MCF 10A (cell line): ENCODE data around the gene GLDC. TPM values are rescaled to one million over a fixed set of nuclear protein-coding genes. Genes with fewer than 3 reads are reported as not detected.

ENCODE experiments used
- BruUV-seq: library from RNA; stranded (reverse); fragments of 400-500 nt; replicated peaks from 2 replicates; lab custom pipeline; 2021; lab: Mats Ljungman, UMichigan
- CTCF ChIA-PET: fragments of 300-600 bp; sonication (Branson Sonifier 250); formaldehyde crosslinking; extraction: SDS; loops from one replicate; lab custom pipeline; 2021; ENCODE audit warnings: antibody characterized with exemption, inconsistent platforms; lab: Yijun Ruan, JAX
- POLR2A ChIA-PET: fragments of 300-600, 350-650 bp; sonication (Branson Sonifier 250); formaldehyde crosslinking; extraction: SDS; loops from one replicate; lab custom pipeline; 2020; ENCODE audit warnings: antibody characterized with exemption, inconsistent platforms; lab: Yijun Ruan, JAX
- DNase-seq: peaks from one replicate; pipeline ENCODE4 v3.0.0-alpha.2; 2018; ENCODE audit not compliant: unreplicated experiment
- H3K27ac Mint-ChIP-seq: one replicate; pipeline ENCODE4 v1.8.0; 2022; ENCODE audit warnings: mild to moderate bottlenecking, low read depth, mixed read lengths; ENCODE audit not compliant: unreplicated experiment
- H3K27me3 Mint-ChIP-seq: one replicate; pipeline ENCODE4 v1.8.0; 2022; ENCODE audit warnings: mixed read lengths; ENCODE audit not compliant: insufficient read depth, unreplicated experiment
- H3K36me3 Mint-ChIP-seq: one replicate; pipeline ENCODE4 v1.8.0; 2022; ENCODE audit warnings: mild to moderate bottlenecking, moderate library complexity, mixed read lengths; ENCODE audit not compliant: insufficient read depth, unreplicated experiment
- H3K4me1 Mint-ChIP-seq: one replicate; pipeline ENCODE4 v1.8.0; 2022; ENCODE audit warnings: mixed read lengths; ENCODE audit not compliant: insufficient read depth, unreplicated experiment
- H3K4me3 Mint-ChIP-seq: one replicate; pipeline ENCODE4 v1.8.0; 2022; ENCODE audit warnings: mild to moderate bottlenecking, moderate library complexity, mixed read lengths; ENCODE audit not compliant: unreplicated experiment
- H3K9me3 Mint-ChIP-seq: one replicate; pipeline ENCODE4 v1.8.0; 2022; ENCODE audit warnings: mixed read lengths; ENCODE audit not compliant: unreplicated experiment
- CTCF ChIP-seq: fragments of 200-600 bp; IDR thresholded peaks from one replicate; pipeline ENCODE4 v1.8.0; 2022; ENCODE audit warnings: antibody characterized with exemption, mild to moderate bottlenecking; ENCODE audit not compliant: unreplicated experiment
- intact Hi-C: fragments of 100-400 bp; cut with micrococcal nuclease; formaldehyde crosslinking; loops from 2 replicates; pipeline ENCODE4 v1.14.1; 2022
- total RNA-seq: library from RNA; stranded (reverse); gene quantifications from 2 replicates; pipeline ENCODE4 v1.2.3, GENCODE V29; 2022

GLDC gene
- total RNA-seq, 1 experiment from 2014 or later: 2.9 TPM

GRCh38 chr9:6640268-6641051, 5.1 kb downstream of the GLDC start:
- POLR2A ChIA-PET: interaction anchor here (1.9 to 6.4 kb wide), 3 partner anchors 13 to 117 kb away, joined by 4 to 27 read pairs (median 11); partner anchors contain the start of gene KDM4C
- no peaks in the 10 kb centered on the region for H3K27me3 Mint-ChIP-seq
- CTCF ChIA-PET: interaction anchor here (0.6 to 3.5 kb wide), 4 partner anchors 27 to 56 kb away, joined by 3 to 13 read pairs (median 4); no protein-coding TSS in a partner anchor

GRCh38 chr9:6639622-6640021, 5.9 kb downstream of the GLDC start:
- POLR2A ChIA-PET: interaction anchor here (1.9 to 6.4 kb wide), 3 partner anchors 12 to 118 kb away, joined by 4 to 27 read pairs (median 11); partner anchors contain the start of gene KDM4C
- TF ChIP-seq CTCF: no peak
- Mint-ChIP-seq H3K4me1 (peaks cover 9% of the 10 kb centered on the region), H3K4me3 (no peak overlapping the region), H3K9me3 (no peaks in the 10 kb centered on the region), H3K27ac (peak overlapping the region; percentile 77), H3K27me3 (no peaks in the 10 kb centered on the region), H3K36me3 (no peaks in the 10 kb centered on the region)
- BruUV-seq: no TSS peak
- DNase-seq: no peak
- intact Hi-C loops: no loop called here
- CTCF ChIA-PET: interaction anchor here (0.6 to 3.5 kb wide), 5 partner anchors 28 to 55 kb away, joined by 3 to 13 read pairs (median 5); no protein-coding TSS in a partner anchor

More at GRCh38 chr9:6640268-6641051, 5.1 kb downstream of the GLDC start:
- Mint-ChIP-seq H3K4me3 (no peak overlapping the region), H3K9me3 (no peaks in the 10 kb centered on the region), H3K27ac (peak overlapping the region; percentile 77), H3K36me3 (no peaks in the 10 kb centered on the region), H3K4me1 (peaks cover 9% of the 10 kb centered on the region)
- DNase-seq: peak; percentile 76
- TF ChIP-seq CTCF: no peak
- BruUV-seq: no TSS peak
- intact Hi-C loops: no loop called here

- intact Hi-C loops: no loop called here
- H3K27me3 Mint-ChIP-seq: no peaks in the 10 kb centered on the region
- no peak overlapping the region for H3K4me3 Mint-ChIP-seq
- POLR2A ChIA-PET: no interaction called here
- no peak for DNase-seq
- peaks cover 11% of the 10 kb centered on the region for H3K4me1 Mint-ChIP-seq
- H3K9me3 Mint-ChIP-seq: no peaks in the 10 kb centered on the region
- TF ChIP-seq CTCF: no peak
- CTCF ChIA-PET: interaction anchor here (0.6 to 0.7 kb wide), 5 partner anchors 10 to 712 kb away, joined by 3 to 4 read pairs (median 3); no protein-coding TSS in a partner anchor
- H3K27ac Mint-ChIP-seq: no peak overlapping the region
- no peaks in the 10 kb centered on the region for H3K36me3 Mint-ChIP-seq
- no TSS peak for BruUV-seq
These were observed 11.1 kb downstream of the GLDC start for GRCh38 chr9:6634444-6634843.

- no TSS peak for BruUV-seq
- Mint-ChIP-seq H3K27ac (no peak overlapping the region), H3K4me1 (peaks cover 19% of the 10 kb centered on the region), H3K9me3 (no peaks in the 10 kb centered on the region), H3K27me3 (no peaks in the 10 kb centered on the region), H3K36me3 (no peaks in the 10 kb centered on the region), H3K4me3 (no peak overlapping the region)
- POLR2A ChIA-PET: no interaction called here
- CTCF ChIA-PET: interaction anchor here (1.3 kb wide), 1 partner anchor 48 kb away, joined by 3 read pairs; no protein-coding TSS in a partner anchor
- no peak for DNase-seq
- intact Hi-C loops: no loop called here
- TF ChIP-seq CTCF: no peak
These were observed 12.2 kb downstream of the GLDC start for GRCh38 chr9:6633378-6633777.
